ENCODE data around the gene LSAMP. TPM values are rescaled to one million over a fixed set of nuclear protein-coding genes. Genes with fewer than 3 reads are reported as not detected.

The LSAMP gene
- total and polyA plus RNA-seq, 2 experiments from 2014 or later, result 2.0 to 2.9 TPM

DNA sequence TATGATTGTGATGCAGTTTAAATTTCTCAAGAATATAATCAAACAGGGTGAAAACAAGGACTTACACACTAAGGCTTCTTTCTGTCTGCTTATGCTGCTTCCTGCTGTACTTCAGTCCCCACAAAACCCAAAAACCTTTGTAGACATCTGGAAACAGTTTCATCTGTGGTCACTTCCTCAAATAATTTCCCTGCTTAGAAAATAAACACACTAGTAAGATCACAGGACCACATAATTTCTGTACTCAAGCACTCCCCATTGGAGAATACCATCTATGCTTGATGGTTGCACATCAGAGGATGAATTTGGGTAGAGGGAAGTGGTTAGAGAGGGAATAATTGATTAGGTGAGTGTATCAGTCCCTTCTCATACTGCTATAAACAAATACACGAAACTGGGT lies 266.2 kb downstream of the LSAMP start:
- no peak overlapping the region for H3K4me3 Mint-ChIP-seq
- H3K27ac ChIP-seq (ENCODE audit: low read depth), result no peak overlapping the region
- no peaks in the 10 kb centered on the region for H3K9me2 ChIP-seq (ENCODE audit: insufficient read depth)
- H3K4me1 Mint-ChIP-seq, result peaks cover 22% of the 10 kb centered on the region
- ATAC-seq, result no peak
- TF ChIP-seq JUNB (IDR thresholded peaks at IDR 0.05; ENCODE audit: unreplicated experiment) (no peak), CTCF (conservative IDR thresholded peaks at IDR 0.05; ENCODE audit: low read depth in 2 of 2) (no peak), NANOG (IDR thresholded peaks at IDR 0.05; ENCODE audit: borderline replicate concordance) (no peak), ZNF114 (CRISPR knock-in tag; IDR thresholded peaks at IDR 0.05) (no peak), ETS1 (IDR thresholded peaks at IDR 0.05) (no peak), CREB1 (CRISPR knock-in tag; IDR thresholded peaks at IDR 0.05; ENCODE audit: low read depth) (no peak), STAT1 (IDR thresholded peaks at IDR 0.05; ENCODE audit: unreplicated experiment) (no peak), ZNF331 (CRISPR knock-in tag; IDR thresholded peaks at IDR 0.05; ENCODE audit: low read depth) (no peak), EZH2 (IDR thresholded peaks at IDR 0.05; ENCODE audit: low read depth, unreplicated experiment) (no peak)
- TF ChIP-seq, protein P1, sequence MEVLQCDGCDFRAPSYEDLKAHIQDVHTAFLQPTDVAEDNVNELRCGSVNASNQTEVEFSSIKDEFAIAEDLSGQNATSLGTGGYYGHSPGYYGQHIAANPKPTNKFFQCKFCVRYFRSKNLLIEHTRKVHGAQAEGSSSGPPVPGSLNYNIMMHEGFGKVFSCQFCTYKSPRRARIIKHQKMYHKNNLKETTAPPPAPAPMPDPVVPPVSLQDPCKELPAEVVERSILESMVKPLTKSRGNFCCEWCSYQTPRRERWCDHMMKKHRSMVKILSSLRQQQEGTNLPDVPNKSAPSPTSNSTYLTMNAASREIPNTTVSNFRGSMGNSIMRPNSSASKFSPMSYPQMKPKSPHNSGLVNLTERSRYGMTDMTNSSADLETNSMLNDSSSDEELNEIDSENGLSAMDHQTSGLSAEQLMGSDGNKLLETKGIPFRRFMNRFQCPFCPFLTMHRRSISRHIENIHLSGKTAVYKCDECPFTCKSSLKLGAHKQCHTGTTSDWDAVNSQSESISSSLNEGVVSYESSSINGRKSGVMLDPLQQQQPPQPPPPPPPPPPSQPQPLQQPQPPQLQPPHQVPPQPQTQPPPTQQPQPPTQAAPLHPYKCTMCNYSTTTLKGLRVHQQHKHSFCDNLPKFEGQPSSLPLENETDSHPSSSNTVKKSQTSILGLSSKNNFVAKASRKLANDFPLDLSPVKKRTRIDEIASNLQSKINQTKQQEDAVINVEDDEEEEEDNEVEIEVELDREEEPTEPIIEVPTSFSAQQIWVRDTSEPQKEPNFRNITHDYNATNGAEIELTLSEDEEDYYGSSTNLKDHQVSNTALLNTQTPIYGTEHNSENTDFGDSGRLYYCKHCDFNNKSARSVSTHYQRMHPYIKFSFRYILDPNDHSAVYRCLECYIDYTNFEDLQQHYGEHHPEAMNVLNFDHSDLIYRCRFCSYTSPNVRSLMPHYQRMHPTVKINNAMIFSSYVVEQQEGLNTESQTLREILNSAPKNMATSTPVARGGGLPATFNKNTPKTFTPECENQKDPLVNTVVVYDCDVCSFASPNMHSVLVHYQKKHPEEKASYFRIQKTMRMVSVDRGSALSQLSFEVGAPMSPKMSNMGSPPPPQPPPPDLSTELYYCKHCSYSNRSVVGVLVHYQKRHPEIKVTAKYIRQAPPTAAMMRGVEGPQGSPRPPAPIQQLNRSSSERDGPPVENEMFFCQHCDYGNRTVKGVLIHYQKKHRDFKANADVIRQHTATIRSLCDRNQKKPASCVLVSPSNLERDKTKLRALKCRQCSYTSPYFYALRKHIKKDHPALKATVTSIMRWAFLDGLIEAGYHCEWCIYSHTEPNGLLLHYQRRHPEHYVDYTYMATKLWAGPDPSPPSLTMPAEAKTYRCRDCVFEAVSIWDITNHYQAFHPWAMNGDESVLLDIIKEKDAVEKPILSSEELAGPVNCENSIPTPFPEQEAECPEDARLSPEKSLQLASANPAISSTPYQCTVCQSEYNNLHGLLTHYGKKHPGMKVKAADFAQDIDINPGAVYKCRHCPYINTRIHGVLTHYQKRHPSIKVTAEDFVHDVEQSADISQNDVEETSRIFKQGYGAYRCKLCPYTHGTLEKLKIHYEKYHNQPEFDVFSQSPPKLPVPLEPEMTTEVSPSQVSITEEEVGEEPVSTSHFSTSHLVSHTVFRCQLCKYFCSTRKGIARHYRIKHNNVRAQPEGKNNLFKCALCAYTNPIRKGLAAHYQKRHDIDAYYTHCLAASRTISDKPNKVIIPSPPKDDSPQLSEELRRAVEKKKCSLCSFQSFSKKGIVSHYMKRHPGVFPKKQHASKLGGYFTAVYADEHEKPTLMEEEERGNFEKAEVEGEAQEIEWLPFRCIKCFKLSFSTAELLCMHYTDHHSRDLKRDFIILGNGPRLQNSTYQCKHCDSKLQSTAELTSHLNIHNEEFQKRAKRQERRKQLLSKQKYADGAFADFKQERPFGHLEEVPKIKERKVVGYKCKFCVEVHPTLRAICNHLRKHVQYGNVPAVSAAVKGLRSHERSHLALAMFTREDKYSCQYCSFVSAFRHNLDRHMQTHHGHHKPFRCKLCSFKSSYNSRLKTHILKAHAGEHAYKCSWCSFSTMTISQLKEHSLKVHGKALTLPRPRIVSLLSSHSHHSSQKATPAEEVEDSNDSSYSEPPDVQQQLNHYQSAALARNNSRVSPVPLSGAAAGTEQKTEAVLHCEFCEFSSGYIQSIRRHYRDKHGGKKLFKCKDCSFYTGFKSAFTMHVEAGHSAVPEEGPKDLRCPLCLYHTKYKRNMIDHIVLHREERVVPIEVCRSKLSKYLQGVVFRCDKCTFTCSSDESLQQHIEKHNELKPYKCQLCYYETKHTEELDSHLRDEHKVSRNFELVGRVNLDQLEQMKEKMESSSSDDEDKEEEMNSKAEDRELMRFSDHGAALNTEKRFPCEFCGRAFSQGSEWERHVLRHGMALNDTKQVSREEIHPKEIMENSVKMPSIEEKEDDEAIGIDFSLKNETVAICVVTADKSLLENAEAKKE (CRISPR knock-in tag; IDR thresholded peaks at IDR 0.05), result no peak
- H3K27me3 Mint-ChIP-seq (ENCODE audit: insufficient read depth, low read depth, poor library complexity), result no peaks in the 10 kb centered on the region
- 0 out of 2 replicates have a peak overlapping the region, but pooled peaks have one; percentile 28 for H3K27ac Mint-ChIP-seq
- H3K4me2 ChIP-seq, result no peak overlapping the region
- H3K4me3 ChIP-seq, result no peak overlapping the region
- no peaks in the 10 kb centered on the region for H3K36me3 ChIP-seq (ENCODE audit: insufficient read depth)
- H3K27me3 ChIP-seq (ENCODE audit: insufficient read depth), result no peaks in the 10 kb centered on the region
- H3K9me3 Mint-ChIP-seq, result no peaks in the 10 kb centered on the region
- no peak overlapping the region for H2AFZ ChIP-seq
- DNase-seq (ENCODE audit: low spot score), result no peak
- H3K4me1 ChIP-seq (ENCODE audit: insufficient read depth), result peaks cover 4% of the 10 kb centered on the region; the same call in 1 of the 2 replicates
- H3K36me3 Mint-ChIP-seq (ENCODE audit: low read depth), result no peaks in the 10 kb centered on the region
- H3K79me2 ChIP-seq (replicated peaks; ENCODE audit: insufficient read depth), result no peaks in the 10 kb centered on the region
- no peaks in the 10 kb centered on the region for H3F3A ChIP-seq (replicated peaks; ENCODE audit: low read depth)
- no peaks in the 10 kb centered on the region for H4K20me1 ChIP-seq (replicated peaks; ENCODE audit: insufficient read depth)
